Peyer's patch (tissue), 4 donors: Measurements from ENCODE around the gene FOXL3.

Experiments
- POLR2A ChIP-seq, 2 donors: fragments of 450-650 bp; IDR thresholded peaks; one replicate each; pipeline ENCODE4 v1.5.1; 2017; ENCODE audit warnings: antibody characterized with exemption in 2 of 2, mild to moderate bottlenecking in 2 of 2, moderate library complexity in 2 of 2
- TF ChIP-seq, protein P1 (sequence below), 6 experiments: fragments of 450-650 bp in 4 of 6; fragments of 200-600 bp in 2 of 6; sonication (generic) in 1 of 6; IDR thresholded peaks; one replicate each; pipeline ENCODE4 v1.5.1; 2017 to 2019; ENCODE audit warnings: antibody characterized with exemption in 6 of 6, mild to moderate bottlenecking in 3 of 6, moderate library complexity in 1 of 6

DNA sequence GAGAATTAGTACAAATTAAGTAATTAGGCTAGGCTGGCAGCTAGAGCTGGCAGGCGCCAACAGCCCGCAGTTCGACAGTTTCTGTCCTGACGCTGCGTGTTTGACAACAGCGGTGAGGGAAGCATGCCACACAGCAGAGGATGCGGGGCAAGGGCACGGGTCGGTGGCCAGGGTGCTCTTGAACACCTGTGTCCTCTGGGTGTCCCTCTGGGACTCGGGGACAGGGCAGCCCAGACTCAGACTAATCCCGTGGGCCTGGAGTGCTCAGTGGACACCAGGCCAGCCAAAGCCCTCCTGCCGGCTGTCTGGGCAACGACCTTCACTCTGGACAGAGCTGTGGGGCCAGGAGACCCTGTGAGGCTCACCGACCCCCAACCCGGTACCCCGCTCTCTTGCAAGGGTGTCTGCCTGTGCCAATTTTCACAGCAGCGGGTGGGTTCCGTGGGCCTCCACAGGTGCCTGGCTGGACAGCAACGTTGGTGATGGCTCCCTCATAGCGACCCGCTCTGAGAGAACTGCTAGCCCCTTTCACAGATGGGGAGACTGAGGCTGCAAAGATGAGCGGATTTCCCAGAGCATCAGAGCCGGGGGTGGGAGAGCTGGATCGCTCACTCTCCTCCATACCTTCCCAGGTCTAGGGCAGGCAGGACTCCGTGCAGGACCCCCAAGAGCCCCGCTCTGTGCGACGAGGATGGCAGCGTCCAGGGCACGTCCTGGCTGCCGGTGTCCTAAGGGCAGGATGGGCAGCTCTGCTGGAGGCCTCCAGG, 48.5 kb downstream of the FOXL3 start:
- TF ChIP-seq, protein P1, sequence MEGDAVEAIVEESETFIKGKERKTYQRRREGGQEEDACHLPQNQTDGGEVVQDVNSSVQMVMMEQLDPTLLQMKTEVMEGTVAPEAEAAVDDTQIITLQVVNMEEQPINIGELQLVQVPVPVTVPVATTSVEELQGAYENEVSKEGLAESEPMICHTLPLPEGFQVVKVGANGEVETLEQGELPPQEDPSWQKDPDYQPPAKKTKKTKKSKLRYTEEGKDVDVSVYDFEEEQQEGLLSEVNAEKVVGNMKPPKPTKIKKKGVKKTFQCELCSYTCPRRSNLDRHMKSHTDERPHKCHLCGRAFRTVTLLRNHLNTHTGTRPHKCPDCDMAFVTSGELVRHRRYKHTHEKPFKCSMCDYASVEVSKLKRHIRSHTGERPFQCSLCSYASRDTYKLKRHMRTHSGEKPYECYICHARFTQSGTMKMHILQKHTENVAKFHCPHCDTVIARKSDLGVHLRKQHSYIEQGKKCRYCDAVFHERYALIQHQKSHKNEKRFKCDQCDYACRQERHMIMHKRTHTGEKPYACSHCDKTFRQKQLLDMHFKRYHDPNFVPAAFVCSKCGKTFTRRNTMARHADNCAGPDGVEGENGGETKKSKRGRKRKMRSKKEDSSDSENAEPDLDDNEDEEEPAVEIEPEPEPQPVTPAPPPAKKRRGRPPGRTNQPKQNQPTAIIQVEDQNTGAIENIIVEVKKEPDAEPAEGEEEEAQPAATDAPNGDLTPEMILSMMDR (IDR thresholded peaks at IDR 0.05) = no peak
- TF ChIP-seq POLR2A (IDR thresholded peaks at IDR 0.05) = no peak
